Suprapubic skin (tissue), 3 donors: ENCODE data around the gene EIF4E1B.

Experiments used
- POLR2A ChIP-seq, 2 donors: fragments of 450-650 bp; IDR thresholded peaks; one replicate each; pipeline ENCODE4 v1.6.1; 2017; ENCODE audit warnings: antibody characterized with exemption in 2 of 2, mild to moderate bottlenecking in 2 of 2, moderate library complexity in 2 of 2
- TF ChIP-seq, protein P1 (sequence below), 2 donors: fragments of 200-600 bp in 1 of 2; fragments of 450-650 bp in 1 of 2; sonication (generic) in 1 of 2; IDR thresholded peaks; one replicate each; pipeline ENCODE4 v1.5.1; 2016 to 2019; ENCODE audit warnings: antibody characterized with exemption in 2 of 2, mild to moderate bottlenecking in 1 of 2, moderate library complexity in 1 of 2

DNA sequence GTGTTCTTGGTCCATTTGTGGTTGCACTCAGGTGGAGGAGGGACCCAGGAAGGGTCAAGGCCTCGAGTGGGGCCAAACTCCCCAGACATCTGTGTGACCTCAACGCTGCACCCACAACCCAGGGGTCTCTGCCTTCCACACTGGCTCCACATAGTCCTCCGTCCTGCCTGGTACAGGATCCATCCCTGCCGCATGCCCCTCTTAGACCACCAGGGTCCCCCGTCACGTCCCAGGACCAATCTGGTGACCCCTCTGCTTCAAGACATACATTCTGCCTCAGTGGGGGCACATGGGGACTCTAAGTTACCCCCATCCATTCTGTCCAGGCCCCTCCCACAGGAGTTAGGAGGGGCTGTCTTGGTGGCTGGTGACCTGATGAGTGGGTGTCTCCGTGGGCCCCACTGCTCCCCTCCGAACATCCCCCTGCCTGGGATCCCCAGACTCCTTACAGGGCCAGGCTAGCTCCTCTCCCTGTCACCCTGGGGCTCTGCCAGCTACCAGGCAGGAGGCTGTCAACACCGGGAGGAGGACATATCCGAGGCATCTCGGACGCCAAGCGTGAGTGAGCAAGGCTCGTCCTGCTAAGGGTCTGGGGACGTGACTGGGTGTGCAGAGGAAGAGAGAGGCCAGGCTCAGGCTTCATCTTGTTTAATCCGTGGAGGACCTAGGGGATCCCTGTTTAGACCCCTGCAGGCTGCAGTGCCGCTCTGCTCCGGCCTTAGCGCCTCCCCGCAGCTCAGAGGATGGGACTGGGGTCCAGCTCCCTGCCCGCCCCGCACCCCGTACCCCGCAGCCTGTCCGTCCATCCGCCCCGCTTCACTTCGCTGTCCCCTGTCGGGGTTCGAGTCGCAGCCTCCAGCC, 49.1 kb downstream of the EIF4E1B start:
- TF ChIP-seq, protein P1, sequence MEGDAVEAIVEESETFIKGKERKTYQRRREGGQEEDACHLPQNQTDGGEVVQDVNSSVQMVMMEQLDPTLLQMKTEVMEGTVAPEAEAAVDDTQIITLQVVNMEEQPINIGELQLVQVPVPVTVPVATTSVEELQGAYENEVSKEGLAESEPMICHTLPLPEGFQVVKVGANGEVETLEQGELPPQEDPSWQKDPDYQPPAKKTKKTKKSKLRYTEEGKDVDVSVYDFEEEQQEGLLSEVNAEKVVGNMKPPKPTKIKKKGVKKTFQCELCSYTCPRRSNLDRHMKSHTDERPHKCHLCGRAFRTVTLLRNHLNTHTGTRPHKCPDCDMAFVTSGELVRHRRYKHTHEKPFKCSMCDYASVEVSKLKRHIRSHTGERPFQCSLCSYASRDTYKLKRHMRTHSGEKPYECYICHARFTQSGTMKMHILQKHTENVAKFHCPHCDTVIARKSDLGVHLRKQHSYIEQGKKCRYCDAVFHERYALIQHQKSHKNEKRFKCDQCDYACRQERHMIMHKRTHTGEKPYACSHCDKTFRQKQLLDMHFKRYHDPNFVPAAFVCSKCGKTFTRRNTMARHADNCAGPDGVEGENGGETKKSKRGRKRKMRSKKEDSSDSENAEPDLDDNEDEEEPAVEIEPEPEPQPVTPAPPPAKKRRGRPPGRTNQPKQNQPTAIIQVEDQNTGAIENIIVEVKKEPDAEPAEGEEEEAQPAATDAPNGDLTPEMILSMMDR (IDR thresholded peaks at IDR 0.05): no peak
- TF ChIP-seq POLR2A (IDR thresholded peaks at IDR 0.05): no peak
